COR-L47 (cell line): ENCODE measurements around the gene CCDC194.
A peak's percentile ranks its signal among the peaks of the same experiment; 100 is the strongest.

ENCODE experiments used
- DNase-seq: peaks from one replicate; lab custom pipeline; 2025; lab: John Stamatoyannopoulos, UW

The CCDC194 gene

GRCh38 chr19:17406046-17406886, 12.3 kb upstream of the CCDC194 start:
- DNase-seq, result no peak

GRCh38 chr19:17405250-17406045, 11.5 kb upstream of the CCDC194 start, which contains the start of gene BST2:
Gene BST2 (minus strand): TSS chr19:17405630. CDS start chr19:17405575, 55 bp downstream.
- DNase-seq, result no peak

GRCh38 chr19:17404621-17405249, 10.7 kb upstream of the CCDC194 start:
- DNase-seq, result no peak

- DNase-seq, result no peak
These were observed 10.0 kb upstream of the CCDC194 start for GRCh38 chr19:17404015-17404414.

- DNase-seq, result no peak
These were observed 9.2 kb upstream of the CCDC194 start for GRCh38 chr19:17402982-17403855.

- no peak for DNase-seq
These were observed 7.6 kb upstream of the CCDC194 start for GRCh38 chr19:17401628-17402027.

GRCh38 chr19:17398902-17399527, 5.0 kb upstream of the CCDC194 start:
- no peak for DNase-seq

GRCh38 chr19:17394891-17395415, 957 bp upstream of the CCDC194 start:
- no peak for DNase-seq

- no peak for DNase-seq
These were observed 994 bp downstream of the CCDC194 start for GRCh38 chr19:17393002-17393401.

- DNase-seq, result no peak
These were observed 2.4 kb downstream of the CCDC194 start for GRCh38 chr19:17391371-17392151.

GRCh38 chr19:17390665-17391370, 3.2 kb downstream of the CCDC194 start:
- DNase-seq, result peak; percentile 92

GRCh38 chr19:17389957-17390664, 3.9 kb downstream of the CCDC194 start:
- DNase-seq, result no peak

GRCh38 chr19:17389288-17389687, 4.7 kb downstream of the CCDC194 start:
- DNase-seq, result no peak

- DNase-seq, result peak; percentile 40
These were observed 8.0 kb downstream of the CCDC194 start for GRCh38 chr19:17385878-17386611.

GRCh38 chr19:17380426-17381138, 13.4 kb downstream of the CCDC194 start:
- DNase-seq, result no peak

- no peak for DNase-seq
These were observed 14.8 kb downstream of the CCDC194 start for GRCh38 chr19:17379221-17379631.

GRCh38 chr19:17378271-17378670, 15.7 kb downstream of the CCDC194 start:
- no peak for DNase-seq
